ENCODE data around the gene CLDND1. TPM values are rescaled to one million over a fixed set of nuclear protein-coding genes. Genes with fewer than 3 reads are reported as not detected.

CLDND1 gene
- total and polyA plus RNA-seq, 2 of the 13 experiments (the other 11 are each of a cell fraction or from before 2014, with no cell fraction given): 50.8 to 121 TPM

- TF ChIP-seq ZBTB40 (IDR thresholded peaks at IDR 0.05) (no peak), ZBTB40 (CRISPR knock-in tag; IDR thresholded peaks at IDR 0.05) (no peak), SKI (IDR thresholded peaks at IDR 0.05; ENCODE audit: partially characterized antibody) (no peak), PHF5A (CRISPR knock-in tag; IDR thresholded peaks at IDR 0.05; ENCODE audit: low read depth, unreplicated experiment) (no peak), CREBL2 (CRISPR knock-in tag; IDR thresholded peaks at IDR 0.05; ENCODE audit: borderline replicate concordance) (no peak), TERF1 (CRISPR knock-in tag; IDR thresholded peaks at IDR 0.05) (no peak)
Measured at GRCh38 chr3:98513091-98513511, 9.6 kb downstream of the CLDND1 start (continued).

Measured in HepG2 (cell line).